Raji (cell line): ENCODE measurements around the gene LIN52.

ENCODE experiments used
- POLR2A ChIP-seq: IDR thresholded peaks from 2 replicates; pipeline ENCODE4 v1.6.1; 2011; ENCODE audit warnings: low read depth, low read length, control low read depth; ENCODE audit not compliant: insufficient read depth

The LIN52 gene

GRCh38 chr14:74084277-74085046, at the start of gene LIN52, which contains the start of gene ALDH6A1:
LIN52 (plus strand) TSS chr14:74084956; CDS start chr14:74084975, 19 bp downstream.
ALDH6A1 (minus strand) TSS chr14:74084453; CDS start chr14:74084394, 59 bp downstream.
- TF ChIP-seq POLR2A, result peak; percentile 67

- TF ChIP-seq POLR2A, result no peak
Measured at GRCh38 chr14:74035556-74035955, 49.2 kb upstream of the LIN52 start.

GRCh38 chr14:74038020-74038859, 46.5 kb upstream of the LIN52 start:
- no peak for TF ChIP-seq POLR2A

- no peak for TF ChIP-seq POLR2A
Measured at GRCh38 chr14:74042296-74042695, 42.5 kb upstream of the LIN52 start.

- no peak for TF ChIP-seq POLR2A
Measured at GRCh38 chr14:74045522-74045921, 39.2 kb upstream of the LIN52 start.

- TF ChIP-seq POLR2A, result no peak
Measured at GRCh38 chr14:74048281-74048680, 36.5 kb upstream of the LIN52 start.

GRCh38 chr14:74049876-74050495, 34.8 kb upstream of the LIN52 start:
- TF ChIP-seq POLR2A, result no peak

- TF ChIP-seq POLR2A, result no peak
Measured at GRCh38 chr14:74062809-74063150, 22.0 kb upstream of the LIN52 start.

GRCh38 chr14:74064426-74064825, 20.3 kb upstream of the LIN52 start:
- TF ChIP-seq POLR2A, result no peak

- TF ChIP-seq POLR2A, result no peak
Measured at GRCh38 chr14:74064883-74065282, 19.9 kb upstream of the LIN52 start.

- TF ChIP-seq POLR2A, result no peak
Measured at GRCh38 chr14:74065746-74066575, 18.8 kb upstream of the LIN52 start.

- no peak for TF ChIP-seq POLR2A
Measured at GRCh38 chr14:74077401-74077800, 7.4 kb upstream of the LIN52 start.

GRCh38 chr14:74080820-74081460, 3.8 kb upstream of the LIN52 start:
- no peak for TF ChIP-seq POLR2A

- TF ChIP-seq POLR2A, result no peak
Measured at GRCh38 chr14:74081491-74081890, 3.3 kb upstream of the LIN52 start.

GRCh38 chr14:74083161-74083560, 1.6 kb upstream of the LIN52 start:
- TF ChIP-seq POLR2A, result no peak

GRCh38 chr14:74083784-74084276, 926 bp upstream of the LIN52 start:
- no peak for TF ChIP-seq POLR2A
